GM21390 (cell line): ENCODE data around the gene PBX1.

ENCODE experiments used
- ATAC-seq: cut with Tn5 transposase; IDR thresholded peaks from one replicate; pipeline ENCODE4 v1.9.1; 2021; ENCODE audit not compliant: unreplicated experiment

The PBX1 gene

GRCh38 chr1:164563721-164564360 lies 4.9 kb downstream of the PBX1 start:
- ATAC-seq, result no peak

- ATAC-seq, result no peak
Measured at GRCh38 chr1:164564378-164564777, 5.4 kb downstream of the PBX1 start.

- no peak for ATAC-seq
Measured at GRCh38 chr1:164565357-164565756, 6.4 kb downstream of the PBX1 start.

- no peak for ATAC-seq
Measured at GRCh38 chr1:164567774-164568173, 8.8 kb downstream of the PBX1 start.

DNA sequence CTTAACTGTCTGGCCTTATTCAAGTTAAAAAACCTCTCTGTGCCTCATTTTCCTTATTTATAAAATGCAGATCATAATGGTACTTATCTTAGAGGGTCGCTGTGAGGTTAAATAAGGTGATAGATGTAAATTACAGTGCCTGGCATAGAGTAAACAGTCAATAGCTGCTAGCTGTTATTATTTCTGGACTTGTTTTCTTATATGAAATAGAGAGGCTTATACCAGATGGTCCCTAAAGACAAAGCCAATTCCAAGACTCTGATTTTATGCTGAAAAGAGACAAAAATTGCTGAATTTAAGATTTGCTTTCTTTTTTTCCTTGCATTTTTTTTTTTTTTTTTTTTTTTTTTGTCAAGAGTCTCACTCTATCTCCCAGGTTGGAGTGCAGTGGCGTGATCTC lies 10.3 kb downstream of the PBX1 start:
- ATAC-seq, result no peak

- ATAC-seq, result no peak
Measured at GRCh38 chr1:164569866-164570265, 10.9 kb downstream of the PBX1 start.

DNA sequence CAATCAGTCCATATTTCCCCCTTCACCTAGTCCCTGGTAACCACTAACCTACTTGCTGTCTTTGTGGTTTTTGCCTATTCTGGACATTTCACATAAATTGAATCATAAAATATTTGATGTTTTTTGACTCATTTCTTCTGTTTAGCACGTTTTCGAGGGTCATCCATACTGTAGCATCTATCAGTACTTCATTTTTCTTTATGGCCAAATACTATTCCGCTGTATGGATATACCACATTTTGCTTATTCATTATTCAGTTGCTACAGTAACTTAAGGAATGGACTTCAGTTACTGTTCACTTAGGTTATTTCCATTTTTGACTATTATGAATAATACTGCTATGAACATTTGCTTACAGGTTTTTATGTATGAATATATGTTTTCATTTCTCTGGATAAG lies 12.3 kb downstream of the PBX1 start:
- ATAC-seq, result no peak

DNA sequence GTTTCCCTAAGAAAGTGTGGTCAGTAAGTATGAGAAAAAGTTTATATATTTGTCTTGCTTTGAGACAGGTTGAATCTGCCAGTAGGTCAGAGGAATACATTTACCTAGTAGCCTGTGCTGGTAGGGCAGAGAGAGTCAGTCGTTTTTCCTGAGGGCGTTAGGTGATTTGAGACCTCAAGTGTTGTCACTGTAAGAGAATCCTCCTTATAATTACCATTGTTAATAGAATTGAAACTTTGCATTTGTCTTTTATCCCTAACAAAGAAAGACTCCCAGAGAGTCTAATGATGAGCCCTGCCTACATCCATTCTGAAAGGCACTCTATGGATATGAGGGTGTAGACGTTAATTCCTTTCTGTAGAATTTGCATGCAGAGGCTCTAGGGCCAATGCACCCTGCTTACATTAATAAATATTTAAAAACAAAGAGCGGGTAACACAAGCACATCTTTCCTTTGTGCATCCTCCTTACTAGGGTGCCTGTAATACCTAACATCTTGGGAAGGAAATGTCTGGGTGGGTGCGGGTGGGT lies 16.4 kb downstream of the PBX1 start:
- ATAC-seq, result no peak

- ATAC-seq, result no peak
Measured at GRCh38 chr1:164576291-164577271, 17.6 kb downstream of the PBX1 start.

DNA sequence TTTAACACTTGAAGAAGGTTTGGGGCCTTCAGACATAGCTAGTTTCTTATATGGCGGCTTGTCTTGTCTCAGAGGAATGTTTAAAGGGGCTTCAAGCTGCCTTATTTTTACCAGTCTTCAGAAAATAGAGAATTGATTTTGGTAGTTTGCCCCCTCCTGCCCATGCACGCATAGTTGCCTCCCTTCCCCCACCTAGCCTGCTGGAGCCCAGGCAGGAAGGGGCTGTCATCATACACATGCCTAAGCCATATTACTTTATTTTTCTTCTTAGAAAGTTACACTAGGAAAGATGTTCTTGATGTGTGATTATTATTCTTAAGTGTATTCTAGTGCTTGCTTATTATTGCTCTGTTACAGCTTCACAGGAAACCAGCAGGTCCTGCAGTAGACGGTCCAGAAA lies 18.3 kb downstream of the PBX1 start:
- no peak for ATAC-seq

GRCh38 chr1:164578479-164579200 lies 19.7 kb downstream of the PBX1 start:
- ATAC-seq, result no peak

DNA sequence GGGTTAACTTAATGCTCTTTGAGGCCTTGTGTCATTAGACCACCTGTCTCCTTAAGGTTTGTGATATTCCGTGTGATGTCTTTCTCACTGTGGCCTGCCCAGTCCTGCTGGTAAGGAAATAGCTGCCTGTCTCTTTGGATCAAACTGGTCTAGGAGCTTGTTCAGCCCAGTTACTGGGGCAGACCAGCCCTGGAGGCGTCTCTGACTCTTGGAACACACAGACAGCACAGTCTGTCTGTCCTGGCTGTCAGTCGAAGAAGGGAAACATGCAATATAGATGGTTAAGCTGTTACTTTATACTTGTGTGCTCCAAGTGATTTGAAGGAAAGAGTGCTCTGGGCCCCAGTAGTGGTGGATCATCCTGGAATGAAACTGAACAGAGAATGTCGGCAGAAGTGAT lies 20.4 kb downstream of the PBX1 start:
- no peak for ATAC-seq

GRCh38 chr1:164581762-164582161 lies 22.8 kb downstream of the PBX1 start:
- no peak for ATAC-seq

DNA sequence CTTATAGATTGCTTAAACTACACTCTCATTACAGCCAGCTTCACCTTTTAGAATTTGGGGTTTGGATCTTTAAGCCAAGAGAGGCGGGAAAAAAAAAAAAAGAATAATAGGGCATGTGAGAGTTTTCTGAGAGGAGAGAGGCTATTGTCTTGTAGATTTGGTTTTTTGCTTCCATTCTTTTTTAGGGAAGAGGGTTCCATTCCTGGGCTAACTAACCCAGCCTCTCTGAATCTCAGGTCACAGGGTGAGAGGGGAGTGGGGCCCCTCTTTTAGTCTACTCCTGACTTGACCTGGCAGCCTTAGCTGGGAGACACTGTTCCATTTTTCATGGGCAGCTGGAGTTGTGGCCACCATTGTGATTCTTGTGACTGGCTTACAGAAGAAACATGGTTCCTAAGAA lies 24.2 kb downstream of the PBX1 start:
- no peak for ATAC-seq

DNA sequence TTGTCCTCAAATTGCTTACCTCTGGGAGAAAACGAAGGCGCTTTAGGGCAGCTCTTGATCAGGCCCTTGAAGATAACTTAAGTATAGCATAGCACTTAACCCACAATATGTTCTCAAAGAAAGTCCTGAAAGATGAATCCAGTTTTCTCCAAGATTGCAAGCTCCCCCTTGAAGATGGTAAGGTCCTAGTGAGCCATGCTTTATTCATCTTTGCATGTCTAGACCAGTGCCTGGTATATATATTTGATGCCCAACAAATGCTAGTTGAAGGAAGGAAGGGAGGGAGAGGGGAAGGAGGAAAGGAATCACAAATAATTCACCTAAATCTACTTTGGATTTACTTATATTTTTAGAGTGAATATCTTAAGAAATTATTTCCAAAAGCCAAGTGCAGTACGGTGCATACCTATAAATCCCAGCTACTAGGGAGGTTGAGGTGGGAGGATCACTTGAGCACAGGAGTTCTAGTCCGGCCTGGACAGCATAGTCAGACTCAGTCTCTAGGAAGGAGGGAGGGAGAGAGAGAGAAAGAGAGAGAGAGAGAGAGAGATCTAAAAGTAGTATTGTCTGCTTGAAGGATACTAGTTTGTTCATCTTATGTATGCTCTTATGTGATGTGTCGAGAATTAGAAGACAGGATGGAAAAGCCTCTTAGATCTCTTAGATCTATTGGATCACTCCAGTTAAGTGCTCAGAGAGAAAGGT lies 25.0 kb downstream of the PBX1 start:
- ATAC-seq, result no peak

GRCh38 chr1:164586591-164586990 lies 27.6 kb downstream of the PBX1 start:
- no peak for ATAC-seq

GRCh38 chr1:164587617-164588501 lies 28.9 kb downstream of the PBX1 start:
- ATAC-seq, result no peak

GRCh38 chr1:164588516-164589341 lies 29.7 kb downstream of the PBX1 start:
- ATAC-seq, result no peak

DNA sequence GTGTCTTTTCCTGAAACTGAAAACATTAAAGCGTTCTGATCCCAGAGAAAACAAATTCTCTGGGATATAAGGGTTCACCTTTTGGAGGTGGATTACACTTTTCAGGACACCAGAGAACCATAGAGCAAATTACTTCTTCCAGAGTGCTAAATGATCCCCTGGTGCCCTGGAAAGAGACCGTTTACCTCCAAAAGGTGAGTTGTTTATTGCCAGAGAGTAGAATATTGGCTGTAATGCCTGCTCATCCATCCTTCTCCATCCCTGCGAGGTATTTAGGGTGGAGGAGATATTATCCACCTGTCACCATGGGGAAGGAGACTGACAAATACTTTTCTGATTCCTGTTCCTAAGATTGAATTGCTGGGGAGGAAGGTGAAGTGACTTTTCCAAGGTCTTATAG lies 30.4 kb downstream of the PBX1 start:
- no peak for ATAC-seq
